HG02884 (cell line): ENCODE results near the gene SLC25A10.
"Not testable (repeated sequence)": the region's sequence is repeated elsewhere in the genome, so short reads cannot be mapped to it uniquely, and the experiment has no call there.

Experiments
- ATAC-seq: cut with Tn5 transposase; IDR thresholded peaks from one replicate; pipeline ENCODE4 v1.9.1; 2021; ENCODE audit warnings: mild to moderate bottlenecking, moderate library complexity; ENCODE audit not compliant: unreplicated experiment

Gene SLC25A10

DNA sequence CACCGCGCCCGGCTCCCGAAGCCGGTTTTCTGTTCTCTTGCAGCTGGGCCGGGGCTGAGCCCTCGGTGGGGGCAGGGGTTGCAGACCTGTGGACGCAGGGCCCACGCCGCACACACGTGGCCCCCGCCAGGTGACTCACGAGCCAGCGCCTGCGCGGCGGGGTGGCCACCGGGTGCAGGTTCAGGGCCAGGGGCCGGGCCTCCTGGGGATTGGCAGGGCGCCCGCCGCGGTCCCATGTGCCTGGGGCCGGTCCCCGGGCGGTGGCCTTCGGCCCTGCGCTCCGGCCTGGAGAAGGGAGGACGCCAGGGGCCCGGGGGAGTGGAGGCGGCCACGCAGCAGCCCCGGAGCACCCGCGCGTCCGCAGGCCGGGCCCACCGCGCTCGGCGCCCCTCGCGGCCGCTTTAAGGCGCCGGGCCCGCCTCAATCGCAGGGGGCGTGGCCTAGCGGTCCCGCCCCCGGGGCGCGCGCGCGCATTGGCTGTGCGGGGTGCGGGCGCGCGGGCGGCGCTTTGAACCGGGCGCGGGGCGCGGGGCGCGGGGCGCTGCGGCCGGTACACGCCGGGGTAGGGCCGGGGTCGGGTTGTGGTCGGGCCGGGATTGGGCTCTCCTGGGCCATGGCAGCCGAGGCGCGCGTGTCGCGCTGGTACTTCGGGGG, at the start of gene SLC25A10:
Gene SLC25A10, plus strand, starts transcription at position 471 of the 654 bp plus-strand sequence. Its CDS starts 143 bp downstream, at position 614.
- peak; percentile 47 for ATAC-seq

GRCh38 chr17:81664051-81664470, 48.0 kb upstream of the SLC25A10 start:
- no peak for ATAC-seq

DNA sequence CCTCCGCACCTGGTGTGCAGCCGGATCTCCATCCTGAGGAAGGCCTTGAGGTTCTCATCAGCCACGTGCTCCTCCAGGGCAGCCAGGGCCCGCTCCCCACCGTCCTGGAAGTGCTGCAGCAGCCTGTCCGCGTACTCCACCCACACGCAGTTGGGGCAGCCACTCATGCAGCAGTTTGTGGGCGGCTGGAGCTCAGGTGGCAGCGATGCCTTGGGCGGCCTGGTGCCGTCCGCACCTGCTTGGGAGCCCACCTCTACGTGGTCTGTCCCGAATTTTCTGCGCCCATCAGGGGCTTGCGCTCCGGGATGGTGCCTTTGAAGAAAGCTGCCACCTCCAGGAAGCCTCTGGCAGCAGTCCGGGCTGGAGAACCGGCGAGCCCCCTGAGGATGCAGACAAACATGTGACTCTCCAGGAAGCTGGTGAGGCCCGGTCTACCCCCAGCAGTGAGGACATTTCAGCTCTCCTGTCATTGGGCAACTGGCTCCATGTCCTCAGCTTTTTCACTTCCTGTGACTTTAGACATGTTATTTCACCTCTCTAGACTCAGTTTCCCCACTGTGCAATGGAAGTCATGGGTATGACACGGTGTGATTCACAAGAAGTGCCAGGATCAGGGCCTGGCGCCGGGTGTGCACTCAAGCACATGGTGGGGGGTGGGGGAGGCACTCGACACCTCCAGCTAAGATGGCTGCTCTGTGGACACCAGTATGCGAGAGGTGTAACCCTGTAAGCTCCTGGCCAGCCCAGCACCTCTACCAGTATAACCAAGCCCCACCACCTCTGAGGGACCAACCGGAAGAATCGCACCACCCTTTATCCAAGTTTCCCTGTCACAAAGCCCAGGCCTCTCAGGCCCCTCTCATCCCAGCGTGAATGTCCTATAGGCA, 46.6 kb upstream of the SLC25A10 start:
- ATAC-seq, result no peak

GRCh38 chr17:81666092-81666341, 46.1 kb upstream of the SLC25A10 start:
- peak; percentile 19 for ATAC-seq

GRCh38 chr17:81666342-81667191, 45.5 kb upstream of the SLC25A10 start, which contains the start of the genes CCDC137 and OXLD1:
Gene CCDC137 (plus strand): TSS chr17:81666737. CDS start chr17:81666767, 30 bp downstream.
Gene OXLD1 (minus strand): TSS chr17:81666605. CDS start chr17:81666577, 28 bp downstream.
- ATAC-seq, result peak; percentile 88

GRCh38 chr17:81667754-81668153, 44.3 kb upstream of the SLC25A10 start:
- ATAC-seq, result no peak

DNA sequence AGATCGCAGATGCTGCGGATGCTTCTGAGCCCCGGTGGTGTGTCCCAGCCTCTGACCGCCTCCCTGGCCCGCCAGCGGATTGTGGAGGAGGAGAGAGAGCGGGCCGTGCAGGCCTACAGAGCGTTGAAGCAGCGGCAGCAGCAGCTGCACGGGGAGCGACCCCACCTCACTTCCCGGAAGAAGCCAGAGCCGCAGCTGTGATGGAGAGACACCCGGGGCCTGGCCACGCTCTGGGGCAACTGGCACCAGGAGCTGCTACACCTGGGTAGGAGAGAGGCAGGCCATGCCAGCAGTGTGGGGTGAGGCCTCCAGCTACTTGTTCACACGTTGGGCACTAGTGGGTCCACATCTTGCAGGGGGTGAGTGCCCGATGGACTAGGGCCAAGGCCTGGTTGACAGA, 39.6 kb upstream of the SLC25A10 start:
- ATAC-seq, result no peak

- no peak for ATAC-seq
Measured at GRCh38 chr17:81672954-81673353, 39.1 kb upstream of the SLC25A10 start.

GRCh38 chr17:81673561-81674258, 38.4 kb upstream of the SLC25A10 start:
- ATAC-seq, result no peak

GRCh38 chr17:81675515-81676221, 36.4 kb upstream of the SLC25A10 start:
- not testable (repeated sequence) for ATAC-seq

DNA sequence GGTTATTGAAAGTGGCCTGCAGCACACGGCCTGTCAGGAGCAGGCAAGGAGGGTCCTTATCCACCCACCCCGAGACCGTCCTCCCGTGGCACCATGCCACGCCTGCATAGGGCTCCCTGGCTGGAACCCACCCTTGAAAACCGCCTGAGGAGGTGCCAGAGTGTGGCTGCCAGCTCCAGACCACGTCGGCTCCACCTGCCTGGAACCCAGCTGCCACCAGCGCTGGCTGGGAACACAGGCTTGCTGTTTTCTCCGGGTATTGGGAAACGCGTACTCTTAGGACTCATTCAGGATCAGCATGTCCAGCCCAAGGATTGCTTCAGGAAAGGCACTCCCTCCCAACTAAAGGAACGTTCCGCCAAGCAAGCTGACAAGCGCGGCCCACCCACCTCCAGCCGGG, 35.2 kb upstream of the SLC25A10 start:
- ATAC-seq, result no peak

DNA sequence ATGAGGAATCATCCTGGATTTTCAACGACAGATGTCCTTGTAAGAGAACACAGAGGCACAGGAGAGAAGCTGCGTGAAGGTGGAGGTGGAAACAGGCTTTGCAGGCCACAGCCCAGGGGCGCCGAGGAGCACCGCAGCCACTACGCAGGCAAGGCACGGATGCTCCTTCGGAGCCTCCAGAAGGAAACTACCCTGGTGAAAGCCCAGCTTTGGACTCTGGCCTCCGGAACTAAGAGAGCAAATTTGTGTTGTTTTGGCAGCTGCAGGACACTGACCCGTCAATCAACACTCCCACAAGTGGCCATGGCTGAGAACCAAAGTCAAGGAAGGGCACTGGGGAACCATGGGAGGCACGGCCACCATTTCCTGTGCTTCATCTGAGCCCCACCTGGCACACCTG, 31.9 kb upstream of the SLC25A10 start:
- no peak for ATAC-seq

- no peak for ATAC-seq
Measured at GRCh38 chr17:81681672-81682071, 30.4 kb upstream of the SLC25A10 start.

GRCh38 chr17:81682565-81683207, 29.4 kb upstream of the SLC25A10 start:
- ATAC-seq, result no peak

DNA sequence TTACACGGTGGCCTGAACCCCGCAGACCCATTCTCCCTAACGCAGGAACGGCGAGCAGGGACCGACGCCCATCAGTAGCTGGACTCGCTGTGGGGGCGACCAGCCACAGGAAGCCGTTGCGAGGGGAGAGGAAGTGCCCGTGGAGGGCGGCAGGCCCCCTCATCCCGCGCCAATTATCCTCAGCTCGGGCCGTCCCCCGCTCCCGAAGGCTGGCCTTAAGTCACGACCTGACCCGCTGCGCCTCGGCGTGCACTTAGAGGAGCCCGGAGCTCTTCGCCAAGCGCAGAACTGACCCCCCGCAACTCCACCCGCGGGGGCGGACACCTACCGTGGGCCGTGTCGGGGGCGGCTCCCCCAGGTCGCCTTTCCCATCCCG, 28.9 kb upstream of the SLC25A10 start:
- peak; percentile 6 for ATAC-seq

GRCh38 chr17:81683584-81684441, 28.3 kb upstream of the SLC25A10 start, which contains the start of the genes ARL16 and HGS:
Gene ARL16 (minus strand): TSS chr17:81683797. CDS start chr17:81683753, 44 bp downstream.
Gene HGS (plus strand): TSS chr17:81684011. CDS start chr17:81684067, 56 bp downstream.
- peak; percentile 87 for ATAC-seq

DNA sequence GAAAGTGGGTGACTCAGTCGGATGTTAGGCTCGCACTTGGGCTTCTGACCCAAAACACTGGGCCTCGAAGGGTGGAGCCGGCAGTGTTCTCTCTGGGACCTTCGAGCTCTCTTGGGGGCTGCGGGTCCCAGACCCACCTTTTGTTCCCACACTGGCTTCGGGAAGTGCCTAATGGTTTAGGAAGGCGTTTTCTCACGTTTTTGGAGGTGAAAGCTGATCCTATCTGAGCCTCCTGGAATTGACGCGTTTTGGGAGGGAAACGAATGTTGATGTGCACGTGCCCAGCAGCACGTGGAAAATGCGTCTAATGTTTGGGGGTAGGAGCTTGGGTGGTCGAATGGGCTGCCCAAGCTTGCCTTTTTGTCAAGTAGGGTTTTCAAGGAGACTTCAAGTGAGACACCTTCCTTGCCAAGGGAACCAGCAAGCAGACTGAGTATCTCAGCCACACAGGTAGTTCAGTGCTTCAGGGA, 27.6 kb upstream of the SLC25A10 start:
- no peak for ATAC-seq

DNA sequence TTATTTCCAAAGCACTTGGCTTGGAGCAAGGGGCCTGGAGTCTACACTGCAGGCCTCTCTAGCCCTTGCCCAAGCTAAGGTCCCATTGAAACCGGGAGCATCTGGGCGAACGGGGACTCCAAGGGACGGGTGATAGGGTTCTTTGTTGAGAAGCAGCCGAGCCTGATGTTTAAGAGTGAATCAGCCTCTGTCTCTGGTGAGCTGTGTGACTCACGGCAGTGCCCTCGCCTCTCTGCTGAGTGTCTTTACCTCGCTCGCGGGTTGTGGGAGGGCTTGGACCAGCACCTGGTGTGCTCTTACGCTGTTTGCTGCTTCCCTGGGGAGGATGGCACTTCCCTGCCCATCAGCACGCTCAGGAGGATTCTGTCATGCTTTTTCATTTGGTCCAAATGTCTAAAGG, 27.0 kb upstream of the SLC25A10 start:
- ATAC-seq, result no peak
